GM21576 (cell line): ENCODE data around the gene ITGA1.

Experiments used
- ATAC-seq: cut with Tn5 transposase; IDR thresholded peaks from one replicate; pipeline ENCODE4 v1.9.1; 2021; ENCODE audit warnings: mild to moderate bottlenecking, moderate library complexity; ENCODE audit not compliant: unreplicated experiment

Gene ITGA1

DNA sequence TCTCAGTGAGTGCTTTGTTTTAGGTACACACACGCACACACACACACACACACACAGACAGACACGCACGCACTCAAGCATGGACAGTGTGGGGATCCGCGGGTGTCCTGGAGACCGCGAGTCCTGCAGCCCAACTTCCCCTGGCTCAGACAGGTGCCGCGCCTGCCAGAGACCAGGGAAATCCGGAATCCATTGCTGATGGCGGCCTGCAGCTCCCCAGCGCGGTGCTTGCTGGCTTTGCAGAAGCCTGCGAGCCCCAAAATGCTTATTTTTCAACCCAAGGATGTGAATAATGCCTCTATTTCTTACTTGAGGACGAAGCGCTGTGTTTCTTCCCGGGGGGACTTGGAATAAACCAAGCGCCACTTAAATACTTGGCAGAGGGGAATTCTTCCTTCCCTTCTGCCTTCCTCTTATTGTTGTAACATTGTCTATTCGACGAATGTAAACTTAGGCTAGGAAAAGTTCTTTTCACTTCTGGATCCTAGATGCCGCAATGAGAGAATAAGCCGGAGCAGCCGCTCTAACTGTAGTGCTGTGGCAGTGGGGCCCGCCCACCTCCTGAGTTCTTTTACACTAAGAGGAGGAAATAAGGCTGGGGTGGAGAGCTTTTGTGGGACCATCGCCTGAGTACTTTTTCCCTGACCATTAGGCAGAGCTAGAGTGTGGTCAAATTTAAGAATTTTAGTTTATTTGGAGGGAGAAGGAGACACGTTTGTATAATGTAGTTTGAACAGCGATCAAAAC, 202.2 kb downstream of the ITGA1 start:
- peak; percentile 33 for ATAC-seq

DNA sequence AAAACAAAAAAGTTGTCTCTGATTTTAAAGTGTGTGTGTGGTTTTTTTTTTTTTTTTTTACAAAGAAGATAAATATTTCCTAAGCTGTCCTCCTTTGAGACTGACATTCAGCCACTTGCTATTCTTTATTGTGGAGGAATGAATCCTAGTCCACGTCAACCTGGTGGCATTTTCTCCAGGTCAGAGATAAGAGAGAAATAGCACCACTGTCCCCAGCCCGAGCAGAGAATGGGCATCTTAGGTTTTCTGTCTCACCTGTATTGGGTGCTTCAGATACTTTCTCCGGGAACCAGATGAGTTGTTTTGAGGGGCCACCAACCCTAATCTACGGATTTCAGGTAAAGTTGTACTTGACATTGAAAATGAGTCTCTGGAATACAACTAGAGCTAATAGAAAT, 202.8 kb downstream of the ITGA1 start:
- no peak for ATAC-seq

DNA sequence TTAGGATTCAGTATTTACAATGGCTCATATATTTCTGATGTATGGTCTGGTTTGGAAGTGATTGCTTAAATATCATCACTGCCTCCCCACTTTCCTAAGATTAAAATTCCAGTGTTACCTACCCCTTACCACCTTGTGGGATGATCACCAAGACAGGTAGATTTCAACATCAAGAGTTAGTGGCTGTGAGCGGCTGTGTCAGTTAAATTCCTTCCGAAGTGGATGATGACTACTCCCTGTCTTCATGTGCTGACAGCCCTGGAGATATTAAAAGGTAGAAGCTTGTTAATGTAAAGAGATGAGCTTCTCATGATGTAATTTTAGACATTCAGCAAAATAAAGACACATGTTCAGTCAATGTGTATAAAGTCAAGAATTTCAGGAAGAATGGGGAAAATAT, 205.7 kb downstream of the ITGA1 start:
- ATAC-seq: no peak

DNA sequence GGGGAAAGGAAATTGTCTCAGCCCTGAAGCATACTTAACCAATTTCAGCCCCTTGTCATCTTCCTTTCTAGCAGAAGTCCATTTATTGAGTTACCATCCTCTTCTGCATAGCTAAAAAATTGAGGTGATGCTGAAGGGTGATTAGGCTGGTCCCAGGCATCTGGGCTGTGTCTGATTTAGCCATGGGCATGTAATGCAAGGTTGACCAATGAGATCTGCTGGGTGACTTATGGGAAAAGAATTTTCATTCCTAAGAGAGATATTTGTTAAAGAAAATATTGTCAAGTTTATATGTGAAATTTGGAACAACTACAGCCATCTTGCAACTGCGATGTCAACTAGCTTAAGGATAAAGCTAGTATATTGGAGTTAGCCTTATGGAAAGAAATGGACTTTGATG, 206.6 kb downstream of the ITGA1 start:
- no peak for ATAC-seq

DNA sequence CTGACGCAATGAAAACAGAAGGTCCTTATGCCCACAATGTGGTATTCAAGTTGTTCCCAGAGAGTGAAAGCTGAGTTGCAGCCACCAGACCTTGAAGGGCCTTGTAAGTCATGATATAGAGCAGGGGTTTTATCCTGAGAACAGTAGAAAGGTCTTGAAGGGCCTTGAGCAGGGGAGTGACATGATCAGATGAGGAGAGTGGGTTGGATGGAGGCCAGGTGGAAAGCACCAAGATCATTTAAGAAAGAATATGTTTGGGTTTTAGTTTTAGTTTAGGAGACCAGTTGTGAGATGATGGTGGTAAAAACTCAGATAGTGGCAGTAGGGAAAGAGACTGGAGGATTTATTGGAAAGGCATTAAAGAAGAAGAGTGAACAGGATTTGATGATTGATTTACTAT, 207.4 kb downstream of the ITGA1 start:
- ATAC-seq: no peak

DNA sequence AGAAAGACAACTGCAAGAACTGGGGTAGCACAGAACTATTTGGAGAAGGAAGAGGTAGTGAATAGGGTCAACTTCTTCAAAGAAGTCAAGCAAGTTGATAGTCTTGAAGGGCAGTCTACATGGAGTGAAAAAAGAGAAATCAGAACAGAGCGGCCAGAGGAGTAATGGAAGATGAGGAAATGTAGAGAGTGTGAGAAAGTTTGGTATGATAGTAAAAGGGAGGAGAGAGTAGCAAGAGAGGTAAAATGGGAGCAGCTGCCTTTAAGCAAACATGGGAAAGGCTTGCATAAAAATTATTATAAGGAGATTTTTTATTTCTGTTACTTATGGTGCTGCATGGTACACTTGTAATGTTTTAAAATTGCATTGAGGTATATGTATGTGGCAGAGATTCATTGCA, 208.2 kb downstream of the ITGA1 start:
- ATAC-seq: no peak

DNA sequence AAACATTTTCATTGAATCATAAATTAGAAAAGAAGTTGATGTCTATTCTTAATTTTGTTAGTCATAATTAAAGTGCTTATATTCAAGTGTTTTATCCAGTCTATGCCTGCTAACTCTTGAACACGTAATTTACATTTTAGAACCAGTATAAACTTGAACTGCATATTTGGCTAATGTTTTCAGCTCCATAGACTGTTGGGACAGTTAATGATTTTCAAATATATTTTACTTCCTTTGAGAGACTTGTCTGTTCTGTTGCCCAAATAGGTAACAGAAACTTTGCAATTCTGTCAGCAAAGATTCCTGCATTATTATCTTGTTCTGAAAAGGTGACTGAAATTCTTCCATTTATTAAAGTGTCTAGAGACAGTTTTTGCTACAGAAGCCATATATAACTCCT, 209.3 kb downstream of the ITGA1 start:
- ATAC-seq: no peak

DNA sequence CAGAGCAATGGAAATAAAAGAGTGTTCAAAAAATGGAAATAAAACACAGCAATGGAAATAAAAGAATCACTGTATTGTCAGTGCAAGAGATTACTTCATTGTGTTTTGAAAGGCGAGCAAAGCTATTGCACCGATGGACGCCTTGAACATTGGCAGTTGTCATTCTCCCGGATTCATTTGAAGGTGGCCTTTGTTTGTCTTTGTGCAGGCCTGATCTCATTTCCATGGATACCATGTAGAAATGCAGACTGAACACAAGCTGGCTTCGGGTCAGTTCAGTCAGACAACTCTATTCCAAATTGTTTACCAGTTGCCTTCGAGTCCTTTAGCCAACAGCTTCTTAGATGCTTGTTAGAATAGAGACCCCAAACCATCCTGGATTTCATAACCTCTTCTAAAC, 209.7 kb downstream of the ITGA1 start:
- ATAC-seq: no peak

DNA sequence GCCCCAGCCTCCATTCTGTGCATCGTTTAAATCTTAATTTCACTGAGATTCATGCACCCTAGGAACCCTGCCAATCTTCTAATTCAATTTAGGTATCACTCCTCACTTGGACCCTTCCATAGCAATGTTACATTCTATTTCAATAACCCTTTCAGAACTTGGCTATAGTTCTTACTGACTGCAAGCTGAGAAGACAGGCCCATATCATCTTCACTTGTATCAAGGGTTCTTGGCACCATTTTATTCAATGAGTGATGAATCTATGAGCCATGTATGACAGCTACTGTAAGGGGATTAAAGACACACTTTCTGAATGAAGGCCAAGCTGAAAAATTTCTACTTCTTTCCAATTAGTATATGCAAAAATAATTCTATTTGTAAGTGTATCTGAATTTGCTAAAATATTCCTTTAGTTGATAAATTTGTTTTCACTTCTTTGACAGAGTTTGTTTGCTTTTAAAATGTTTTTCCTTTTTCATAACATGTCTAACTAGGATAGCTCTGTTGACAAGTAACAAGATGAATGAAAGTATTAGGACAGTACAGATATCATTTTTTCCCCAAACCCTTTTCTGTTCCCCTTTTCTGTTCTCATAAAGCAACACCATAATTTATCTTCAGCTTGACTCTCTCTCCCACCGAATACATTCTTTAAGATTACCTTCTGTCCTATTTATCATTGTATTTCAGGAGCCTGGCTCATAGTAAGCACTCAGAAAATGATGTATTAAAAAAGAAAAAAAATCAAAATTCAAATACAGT, 211.0 kb downstream of the ITGA1 start:
- no peak for ATAC-seq

DNA sequence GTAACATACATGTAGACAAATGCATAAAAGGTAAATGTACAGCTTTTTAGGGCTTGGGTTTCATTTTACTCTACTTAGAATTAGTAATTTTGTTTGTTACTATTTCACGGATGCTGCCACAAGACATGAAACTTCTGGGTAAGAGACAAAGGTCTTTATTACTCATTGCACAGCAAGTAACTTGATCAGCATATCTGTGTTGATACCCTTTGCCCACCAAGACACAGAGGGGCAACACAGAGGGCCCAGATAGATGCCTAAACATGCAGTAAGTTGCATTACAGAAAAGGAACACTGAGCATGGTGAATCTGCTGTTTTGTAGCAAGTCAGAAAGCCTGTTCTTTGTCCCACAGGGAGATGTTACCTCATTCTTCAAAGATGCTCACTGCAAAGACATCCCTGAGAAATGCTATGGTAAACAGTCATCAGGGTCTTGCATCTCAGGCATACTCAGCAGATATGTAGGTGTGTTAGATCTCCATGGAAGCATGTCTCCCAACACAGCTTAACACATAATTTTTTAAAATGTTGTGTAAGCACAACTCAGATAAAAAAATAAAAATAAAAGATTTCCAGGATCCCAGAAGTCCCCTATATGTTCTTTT, 211.7 kb downstream of the ITGA1 start:
- ATAC-seq: no peak

DNA sequence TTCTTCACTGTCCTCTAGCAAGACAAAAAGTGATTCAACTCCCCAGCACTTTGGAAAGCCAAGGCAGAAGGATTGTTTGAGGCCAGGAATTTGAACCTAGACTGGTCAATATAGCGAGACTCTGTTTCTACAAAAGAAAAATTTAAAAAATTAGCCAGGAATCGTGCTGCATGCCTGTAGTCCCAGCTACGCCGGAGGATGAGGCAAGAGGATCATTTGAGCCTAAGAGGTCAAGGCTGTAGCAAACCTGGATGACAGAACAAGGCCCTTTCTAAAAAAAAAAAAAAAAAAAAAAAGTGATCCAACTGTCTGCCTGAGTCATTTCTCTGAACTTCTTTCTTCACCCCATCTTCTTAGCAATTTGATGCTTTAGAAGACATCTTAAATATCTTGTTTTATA, 213.8 kb downstream of the ITGA1 start:
- no peak for ATAC-seq

DNA sequence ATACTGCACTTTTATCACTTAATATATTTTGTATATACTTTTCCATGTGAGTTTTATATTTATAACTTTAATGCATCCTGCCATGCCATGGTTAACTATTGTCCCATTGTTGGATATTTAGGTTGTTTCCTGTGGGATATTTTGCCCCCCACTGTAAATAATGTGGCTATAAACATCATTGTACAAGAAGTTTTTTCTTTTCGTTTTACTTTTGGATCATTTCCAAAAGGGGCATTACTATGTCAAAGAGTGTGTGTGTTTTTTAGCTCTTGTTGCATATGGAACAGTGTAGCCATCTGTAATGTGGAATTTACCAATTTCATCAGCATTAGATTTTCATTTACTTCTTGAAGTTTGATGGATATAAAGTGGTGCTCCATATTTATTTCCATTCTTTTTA, 214.8 kb downstream of the ITGA1 start:
- ATAC-seq: no peak

DNA sequence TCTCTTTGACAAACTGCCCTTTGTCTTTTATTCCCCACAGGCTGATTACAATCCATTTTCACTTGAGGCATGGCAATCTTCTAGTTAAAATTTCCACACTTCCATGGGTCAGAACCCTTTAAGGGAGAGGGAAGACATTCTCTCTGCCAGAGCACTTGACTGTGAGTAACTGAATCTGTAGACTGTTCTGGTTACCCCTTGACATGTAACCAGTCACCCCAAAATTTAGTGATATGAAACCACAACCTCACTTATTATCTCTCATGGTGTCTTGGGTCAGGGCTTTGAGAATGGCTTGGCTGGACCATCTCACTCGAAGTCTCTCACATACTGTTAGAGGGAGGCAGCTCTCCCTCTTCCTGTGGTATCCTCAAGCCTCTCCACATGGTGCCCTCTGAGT, 215.4 kb downstream of the ITGA1 start:
- no peak for ATAC-seq

DNA sequence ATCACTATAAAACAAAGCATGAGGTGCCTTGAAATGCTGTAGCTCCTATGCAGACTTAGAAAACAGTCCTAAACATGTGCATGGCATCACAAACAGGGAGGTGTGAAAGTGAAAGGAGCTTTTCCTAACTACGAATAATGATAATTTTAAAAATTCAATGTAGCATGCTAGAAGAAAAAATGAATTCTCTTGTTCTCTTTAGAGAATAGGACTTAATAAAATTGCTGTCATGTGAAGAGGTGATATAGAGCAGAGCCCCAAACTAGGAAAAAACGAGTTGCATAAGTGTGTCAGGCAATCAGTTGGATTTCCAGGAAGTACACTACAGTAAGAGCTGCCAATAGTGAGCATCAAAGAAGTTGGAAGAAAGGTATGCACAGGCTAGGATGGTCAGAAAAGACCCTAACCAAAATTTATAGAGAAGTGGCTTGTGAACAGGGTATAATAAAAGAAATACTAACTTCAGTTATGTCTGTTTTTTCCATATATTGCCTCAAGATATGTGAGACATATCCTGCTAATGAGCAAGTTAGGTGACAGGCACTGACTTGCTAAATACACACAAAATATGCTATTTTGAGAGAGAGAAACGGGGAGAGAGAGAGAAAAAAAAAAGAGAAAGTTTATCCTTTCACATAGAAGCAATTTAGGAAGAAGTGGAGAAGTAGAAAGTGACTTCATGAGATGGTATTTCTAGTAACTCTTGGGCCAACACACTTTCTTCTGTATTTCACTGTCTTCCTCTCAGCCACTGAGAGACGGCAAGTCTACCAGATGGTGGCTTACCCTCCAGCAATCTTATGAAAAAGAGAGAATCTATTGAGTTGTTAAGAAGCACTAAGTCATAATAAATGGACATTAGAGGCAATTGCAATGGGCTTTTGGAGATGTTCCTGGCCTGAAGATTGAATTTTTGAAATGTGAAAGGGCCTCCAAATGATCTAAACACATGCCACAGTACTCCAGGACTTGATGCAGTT, 219.5 kb downstream of the ITGA1 start:
- ATAC-seq: no peak

DNA sequence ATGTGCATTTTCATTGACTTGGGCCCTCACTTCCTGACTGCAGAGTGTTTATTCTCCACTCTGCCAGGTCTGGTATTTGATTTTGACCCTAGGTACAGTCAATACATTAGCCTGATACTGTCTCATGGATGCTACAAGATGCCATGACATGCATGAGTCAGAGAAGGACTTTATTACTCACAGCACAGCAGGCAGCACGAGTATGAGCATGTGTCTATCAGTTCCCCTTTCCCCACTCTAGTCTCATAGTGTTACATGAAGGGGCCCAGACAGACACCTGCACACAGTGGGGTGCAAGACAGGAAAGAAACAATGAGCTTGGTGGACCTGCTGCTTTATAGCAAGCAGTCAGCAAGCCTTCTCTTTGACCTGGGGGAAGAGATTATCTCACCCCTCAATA, 221.0 kb downstream of the ITGA1 start:
- ATAC-seq: peak; percentile 98
